GM19035 (cell line): Measurements from ENCODE around the gene NCL.

Experiments
- ATAC-seq: cut with Tn5 transposase; IDR thresholded peaks from one replicate; pipeline ENCODE4 v1.9.1; 2021; ENCODE audit not compliant: unreplicated experiment

NCL gene

GRCh38 chr2:231463698-231464575 is at the start of gene NCL:
NCL (minus strand) TSS chr2:231464484; CDS start chr2:231464353, 131 bp downstream.
- peak; percentile 90 for ATAC-seq

- ATAC-seq = no peak
These were observed 49.5 kb upstream of the NCL start for GRCh38 chr2:231513746-231514224.

GRCh38 chr2:231512222-231512621 is 47.9 kb upstream of the NCL start:
- no peak for ATAC-seq

- ATAC-seq = no peak
These were observed 39.5 kb upstream of the NCL start for GRCh38 chr2:231503766-231504165.

GRCh38 chr2:231502596-231502995 is 38.3 kb upstream of the NCL start:
- no peak for ATAC-seq

- no peak for ATAC-seq
These were observed 33.4 kb upstream of the NCL start for GRCh38 chr2:231497651-231498050.

GRCh38 chr2:231494669-231495068 is 30.4 kb upstream of the NCL start:
- no peak for ATAC-seq

- no peak for ATAC-seq
These were observed 26.5 kb upstream of the NCL start for GRCh38 chr2:231490801-231491200.

GRCh38 chr2:231489990-231490389 is 25.7 kb upstream of the NCL start:
- ATAC-seq = no peak

GRCh38 chr2:231488331-231488730 is 24.0 kb upstream of the NCL start:
- ATAC-seq = no peak

GRCh38 chr2:231486851-231487596 is 22.7 kb upstream of the NCL start:
- no peak for ATAC-seq

GRCh38 chr2:231483398-231484329 is 19.4 kb upstream of the NCL start:
- ATAC-seq = peak; percentile 32

- peak; percentile 73 for ATAC-seq
These were observed 18.6 kb upstream of the NCL start for GRCh38 chr2:231482806-231483391.

GRCh38 chr2:231480781-231481180 is 16.5 kb upstream of the NCL start:
- ATAC-seq = no peak

- ATAC-seq = no peak
These were observed 15.2 kb upstream of the NCL start for GRCh38 chr2:231479455-231479854.

GRCh38 chr2:231476920-231477319 is 12.6 kb upstream of the NCL start:
- ATAC-seq = no peak

GRCh38 chr2:231475965-231476364 is 11.7 kb upstream of the NCL start:
- ATAC-seq = no peak

- ATAC-seq = no peak
These were observed 8.5 kb upstream of the NCL start for GRCh38 chr2:231472816-231473215.

- ATAC-seq = no peak
These were observed 6.1 kb upstream of the NCL start for GRCh38 chr2:231470246-231470900.

GRCh38 chr2:231469583-231469950 is 5.3 kb upstream of the NCL start:
- ATAC-seq = no peak
